Measurements from ENCODE around the gene WAC. TPM values are rescaled to one million over a fixed set of nuclear protein-coding genes. Genes with fewer than 3 reads are reported as not detected.

Gene WAC
- total and polyA plus RNA-seq, 2 of the 13 experiments (the other 11 are each of a cell fraction or from before 2014, with no cell fraction given) = 69.1 to 96.2 TPM

- ATAC-seq (no peak), FAIRE-seq (no peak), DNase-seq (ENCODE audit: low spot score) (no peak)
- H3K4me2 ChIP-seq (ENCODE audit: low read depth, low read length) = no peak overlapping the region
- H4K20me1 ChIP-seq (ENCODE audit: insufficient read depth, low read length) = peaks cover 62% of the 10 kb centered on the region
- intact Hi-C loops (cut with micrococcal nuclease; ENCODE audit: unreplicated experiment) = no loop called here
- BruUV-seq (replicated peaks) = no TSS peak
- H3K4me1 ChIP-seq (ENCODE audit: insufficient read depth, low read length) = peaks cover 14% of the 10 kb centered on the region; the same call in 1 of the 2 replicates
- H3K27ac ChIP-seq (ENCODE audit: extremely low read length, insufficient read depth, low read length) = no peak overlapping the region
- no peak overlapping the region for H3K4me3 ChIP-seq (replicated peaks in 1 of 3; ENCODE audit: insufficient read depth in 1 of 3, low read depth in 2 of 3, low read length in 3 of 3)
- TF ChIP-seq ZNF317 (CRISPR knock-in tag; IDR thresholded peaks at IDR 0.05) = no peak
- no peak for TF ChIP-seq CAMTA2 (CRISPR knock-in tag; IDR thresholded peaks at IDR 0.05; ENCODE audit: borderline replicate concordance)
- no peak for TF ChIP-seq CENPBD1 (CRISPR knock-in tag; IDR thresholded peaks at IDR 0.05; ENCODE audit: borderline replicate concordance, low read depth)
- no peak for TF ChIP-seq ZKSCAN1 (IDR thresholded peaks at IDR 0.05; ENCODE audit: low read length)
- no peak for TF ChIP-seq ZFP36L1 (CRISPR knock-in tag; IDR thresholded peaks at IDR 0.05)
- no peak for TF ChIP-seq ZSCAN21 (CRISPR knock-in tag; IDR thresholded peaks at IDR 0.05; ENCODE audit: borderline replicate concordance)
- TF ChIP-seq ZSCAN20 (CRISPR knock-in tag; IDR thresholded peaks at IDR 0.05; ENCODE audit: borderline replicate concordance) = no peak
- TF ChIP-seq ZNF552 (CRISPR knock-in tag; IDR thresholded peaks at IDR 0.05; ENCODE audit: borderline replicate concordance) = no peak
- no peak for TF ChIP-seq HDAC6 (IDR thresholded peaks at IDR 0.05; ENCODE audit: low read depth, low read length)
- TF ChIP-seq ISL2 (CRISPR knock-in tag; IDR thresholded peaks at IDR 0.05) = no peak
- no peak for TF ChIP-seq SNAPC2 (CRISPR knock-in tag; IDR thresholded peaks at IDR 0.05)
- no peak for TF ChIP-seq RXRA (CRISPR knock-in tag; IDR thresholded peaks at IDR 0.05)
- TF ChIP-seq ZBTB34 (CRISPR knock-in tag; IDR thresholded peaks at IDR 0.05) = no peak
- no peak for TF ChIP-seq MZF1 (CRISPR knock-in tag; IDR thresholded peaks at IDR 0.05; ENCODE audit: borderline replicate concordance)
- TF ChIP-seq HBP1 (CRISPR knock-in tag; IDR thresholded peaks at IDR 0.05; ENCODE audit: low read depth) = no peak
- no peaks in the 10 kb centered on the region for H3K27me3 ChIP-seq (ENCODE audit: control insufficient read depth in 1 of 2, insufficient read depth in 2 of 2, low read length in 2 of 2)
- H3K36me3 ChIP-seq (replicated peaks in 1 of 2; ENCODE audit: control insufficient read depth in 1 of 2, insufficient read depth in 2 of 2, low read length in 2 of 2) = peaks cover 11 to 68% of the 10 kb centered on the region in 2 experiments
- in situ Hi-C loops (cut with HindIII; ENCODE audit: extremely low pct_ligation_motif_present, low pct_unique_long_range_greater_than_20kb) = no loop called here
- ChIA-PET POLR2A (interaction anchor here (1.1 kb wide), 1 partner anchor 21 kb away, joined by 4 read pairs; no protein-coding TSS in a partner anchor), CTCF (ENCODE audit: low intra/inter-chr PET ratio, low total read pairs) (no interaction called here)
- no peak overlapping the region for H2AFZ ChIP-seq (ENCODE audit: low read length)
- no peaks in the 10 kb centered on the region for H3K9me3 ChIP-seq (ENCODE audit: low read length)
- no peak overlapping the region for H3K9ac ChIP-seq (ENCODE audit: insufficient read depth, low read depth, low read length)
- peaks cover 98% of the 10 kb centered on the region for H3K79me2 ChIP-seq (ENCODE audit: insufficient read depth, low read length)
- 100% methylated on average over 2 of the region's 2 CpGs for WGBS (ENCODE audit: low lambda C conversion rate)
Measured at GRCh38 chr10:28555358-28555757, 22.4 kb downstream of the WAC start.
